Measurements from ENCODE around the gene GOLT1A. TPM values are rescaled to one million over a fixed set of nuclear protein-coding genes. Genes with fewer than 3 reads are reported as not detected.

GOLT1A gene
- total and polyA plus RNA-seq, 2 donors (not counting 1 experiment from before 2014, with no cell fraction given), result not detected

- H3K27ac Mint-ChIP-seq, result no peak overlapping the region
- WGBS (ENCODE audit: insufficient coverage), result 92% methylated on average over 12 of the region's 14 CpGs
- CTCF ChIA-PET, result interaction anchor here (0.9 kb wide), 1 partner anchor 65 kb away, joined by 3 read pairs; no protein-coding TSS in a partner anchor
- POLR2A ChIA-PET, result no interaction called here
- Histone ChIP-seq H3K4me3 (ENCODE audit: control extremely low read depth in 1 of 5, extremely low read depth in 1 of 5, insufficient read depth in 1 of 5, low read depth in 2 of 5, low read length in 4 of 5) (no peak overlapping the region), H3K79me2 (ENCODE audit: control insufficient read depth, insufficient read depth, low read length) (no peaks in the 10 kb centered on the region), H4K20me1 (ENCODE audit: control insufficient read depth, insufficient read depth, low read length, poor library complexity, severe bottlenecking) (no peaks in the 10 kb centered on the region), H3K36me3 (replicated peaks in 1 of 2; ENCODE audit: control extremely low read depth in 1 of 2, control insufficient read depth in 1 of 2, extremely low read depth in 1 of 2, insufficient read depth in 2 of 2, low read length in 1 of 2) (no peaks in the 10 kb centered on the region), H3K4me2 (replicated peaks; ENCODE audit: low read depth, low read length, poor library complexity, severe bottlenecking) (no peak overlapping the region), H3K27me3 (replicated peaks in 1 of 4; ENCODE audit: control extremely low read depth in 1 of 4, control insufficient read depth in 3 of 4, insufficient read depth in 4 of 4, low read length in 3 of 4) (no peaks in the 10 kb centered on the region), H3K9ac (ENCODE audit: low read length) (no peak overlapping the region), H3K9me3 (ENCODE audit: control extremely low read depth in 1 of 3, control insufficient read depth in 2 of 3, insufficient read depth in 1 of 3, low read length in 2 of 3) (no peaks in the 10 kb centered on the region), H2AFZ (ENCODE audit: insufficient read depth, low read depth, low read length, poor library complexity, severe bottlenecking) (no peak overlapping the region), H3K4me1 (ENCODE audit: control insufficient read depth in 2 of 2, insufficient read depth in 2 of 2, low read length in 2 of 2) (no peaks in the 10 kb centered on the region), H3K27ac (ENCODE audit: low read length in 2 of 2) (no peak overlapping the region)
- no peak for TF ChIP-seq EZH2 (IDR thresholded peaks at IDR 0.05; ENCODE audit: borderline replicate concordance, insufficient read depth, low read depth, low read length, poor library complexity, severe bottlenecking)
- no peak for TF ChIP-seq CTCF (IDR thresholded peaks at IDR 0.05)
- DNase-seq (no peak), ATAC-seq (ENCODE audit: low read depth) (no peak)
- no peaks in the 10 kb centered on the region for H3K9me3 Mint-ChIP-seq (ENCODE audit: insufficient read depth)
- H3K4me3 Mint-ChIP-seq, result no peak overlapping the region
- H3K4me1 Mint-ChIP-seq, result no peaks in the 10 kb centered on the region
- intact Hi-C loops (cut with micrococcal nuclease), result no loop called here
- peaks cover 12% of the 10 kb centered on the region for H3K27me3 Mint-ChIP-seq
Measured at GRCh38 chr1:204230211-204230610, 16.4 kb upstream of the GOLT1A start.

GRCh38 chr1:204228896-204229295 lies 15.1 kb upstream of the GOLT1A start:
- no peaks in the 10 kb centered on the region for H3K36me3 ChIP-seq (replicated peaks in 1 of 2; ENCODE audit: control extremely low read depth in 1 of 2, control insufficient read depth in 1 of 2, extremely low read depth in 1 of 2, insufficient read depth in 2 of 2, low read length in 1 of 2)
- intact Hi-C loops (cut with micrococcal nuclease), result no loop called here
- no peaks in the 10 kb centered on the region for H3K9me3 ChIP-seq (ENCODE audit: control extremely low read depth in 1 of 3, control insufficient read depth in 2 of 3, insufficient read depth in 1 of 3, low read length in 2 of 3)
- TF ChIP-seq CTCF (IDR thresholded peaks at IDR 0.05) (no peak), EZH2 (IDR thresholded peaks at IDR 0.05; ENCODE audit: borderline replicate concordance, insufficient read depth, low read depth, low read length, poor library complexity, severe bottlenecking) (no peak)
- H3K27me3 ChIP-seq (replicated peaks in 1 of 4; ENCODE audit: control extremely low read depth in 1 of 4, control insufficient read depth in 3 of 4, insufficient read depth in 4 of 4, low read length in 3 of 4), result no peaks in the 10 kb centered on the region
- H3K4me2 ChIP-seq (replicated peaks; ENCODE audit: low read depth, low read length, poor library complexity, severe bottlenecking), result no peak overlapping the region
- no peak overlapping the region for H3K4me3 Mint-ChIP-seq
- DNase-seq (no peak), ATAC-seq (ENCODE audit: low read depth) (no peak)
- no peaks in the 10 kb centered on the region for H3K79me2 ChIP-seq (ENCODE audit: control insufficient read depth, insufficient read depth, low read length)
- no peak overlapping the region for H3K9ac ChIP-seq (ENCODE audit: low read length)
- H2AFZ ChIP-seq (ENCODE audit: insufficient read depth, low read depth, low read length, poor library complexity, severe bottlenecking), result no peak overlapping the region
- H3K27ac ChIP-seq (ENCODE audit: low read length in 2 of 2), result no peak overlapping the region
- 96% methylated on average over 13 of the region's 13 CpGs for WGBS (ENCODE audit: insufficient coverage)
- no peak overlapping the region for H3K27ac Mint-ChIP-seq
- POLR2A ChIA-PET, result no interaction called here
- H3K4me3 ChIP-seq (ENCODE audit: control extremely low read depth in 1 of 5, extremely low read depth in 1 of 5, insufficient read depth in 1 of 5, low read depth in 2 of 5, low read length in 4 of 5), result no peak overlapping the region
- no peaks in the 10 kb centered on the region for H4K20me1 ChIP-seq (ENCODE audit: control insufficient read depth, insufficient read depth, low read length, poor library complexity, severe bottlenecking)
- H3K4me1 Mint-ChIP-seq, result no peaks in the 10 kb centered on the region
- no peaks in the 10 kb centered on the region for H3K9me3 Mint-ChIP-seq (ENCODE audit: insufficient read depth)
- CTCF ChIA-PET, result no interaction called here
- H3K27me3 Mint-ChIP-seq, result peaks cover 8% of the 10 kb centered on the region
- no peaks in the 10 kb centered on the region for H3K4me1 ChIP-seq (ENCODE audit: control insufficient read depth in 2 of 2, insufficient read depth in 2 of 2, low read length in 2 of 2)
